HepG2 (cell line): ENCODE data around the gene ZNF513. TPM values are rescaled to one million over a fixed set of nuclear protein-coding genes. Genes with fewer than 3 reads are reported as not detected.
A peak's percentile ranks its signal among the peaks of the same experiment; 100 is the strongest.

Experiments used
- ATF7 ChIP-seq, 2 experiments: fragments of 450-650 bp in 1 of 2; sonication (generic) in 1 of 2; formaldehyde crosslinking in 1 of 2; IDR thresholded peaks; 2 replicates each; pipeline versions ENCODE4 v1.4.0 to v1.6.1; 2016 to 2020; ENCODE audit warnings: antibody characterized with exemption in 1 of 2, mild to moderate bottlenecking in 1 of 2, missing genetic modification reagents in 1 of 2
- CBX2 ChIP-seq, 2 experiments: fragments of 200-600 bp in 1 of 2; sonication (generic); formaldehyde crosslinking in 1 of 2; IDR thresholded peaks; 2 replicates each; pipeline versions ENCODE4 v1.7.0 to v1.8.1; 2018 to 2022; ENCODE audit warnings: low read depth in 2 of 2, low read length in 1 of 2, mild to moderate bottlenecking in 1 of 2, missing genetic modification reagents in 1 of 2
- DPF2 ChIP-seq: sonication (generic); formaldehyde crosslinking; IDR thresholded peaks from 2 replicates; pipeline ENCODE4 v1.4.0; 2020; ENCODE audit warnings: mild to moderate bottlenecking, low read depth, missing genetic modification reagents, borderline replicate concordance
- HNF4A ChIP-seq: sonication (generic); formaldehyde crosslinking; IDR thresholded peaks from 2 replicates; pipeline ENCODE4 v1.4.0; 2020; ENCODE audit warnings: missing genetic modification reagents
- HOXA3 ChIP-seq: sonication (generic); formaldehyde crosslinking; IDR thresholded peaks from 2 replicates; pipeline ENCODE4 v1.5.0; 2020; ENCODE audit warnings: missing genetic modification reagents
- ISL2 ChIP-seq: sonication (generic); formaldehyde crosslinking; IDR thresholded peaks from 2 replicates; pipeline ENCODE4 v1.5.0; 2020; ENCODE audit warnings: missing genetic modification reagents
- KLF11 ChIP-seq: IDR thresholded peaks from 2 replicates; pipeline ENCODE4 v1.6.1; 2016; ENCODE audit warnings: missing compliant biosample characterization
- MEIS2 ChIP-seq: sonication (generic); formaldehyde crosslinking; IDR thresholded peaks from 2 replicates; pipeline ENCODE4 v1.9.0; 2021; ENCODE audit warnings: mild to moderate bottlenecking, missing genetic modification reagents
- NFATC3 ChIP-seq: sonication (generic); formaldehyde crosslinking; IDR thresholded peaks from 2 replicates; pipeline ENCODE4 v1.5.1; 2020; ENCODE audit warnings: mild to moderate bottlenecking, missing genetic modification reagents
- REPIN1 ChIP-seq: sonication (generic); formaldehyde crosslinking; IDR thresholded peaks from 2 replicates; pipeline ENCODE4 v1.8.0; 2022; ENCODE audit warnings: missing genetic modification reagents, low read depth, mild to moderate bottlenecking, borderline replicate concordance
- SCMH1 ChIP-seq: sonication (generic); formaldehyde crosslinking; IDR thresholded peaks from 2 replicates; pipeline ENCODE4 v1.9.0; 2021; ENCODE audit warnings: missing genetic modification reagents, mild to moderate bottlenecking, borderline replicate concordance
- SMARCE1 ChIP-seq: fragments of 450-650 bp; IDR thresholded peaks from 2 replicates; pipeline ENCODE4 v1.6.1; 2017; ENCODE audit warnings: borderline replicate concordance
- SP1 ChIP-seq, 2 experiments: fragments of 450-650 bp in 1 of 2; sonication (generic) in 1 of 2; formaldehyde crosslinking in 1 of 2; IDR thresholded peaks; 2 replicates each; pipeline versions ENCODE4 v1.4.0 to v1.6.1; 2016 to 2020; ENCODE audit warnings: missing genetic modification reagents in 1 of 2
- SP2 ChIP-seq: sonication (generic); formaldehyde crosslinking; IDR thresholded peaks from 2 replicates; pipeline ENCODE4 v1.5.1; 2020; ENCODE audit warnings: mild to moderate bottlenecking, missing genetic modification reagents
- ZFP1 ChIP-seq: IDR thresholded peaks from 2 replicates; pipeline ENCODE4 v1.6.1; 2016
- ZFP36 ChIP-seq: fragments of 150-350 bp; IDR thresholded peaks from 2 replicates; pipeline ENCODE4 v1.6.1; 2018; ENCODE audit warnings: borderline replicate concordance, low read length, low read depth; ENCODE audit not compliant: partially characterized antibody
- ZMYM4 ChIP-seq: sonication (generic); formaldehyde crosslinking; IDR thresholded peaks from 2 replicates; pipeline ENCODE4 v1.8.1; 2023; ENCODE audit warnings: mild to moderate bottlenecking, missing genetic modification reagents
- ZNF136 ChIP-seq: sonication (generic); formaldehyde crosslinking; IDR thresholded peaks from 2 replicates; pipeline ENCODE4 v1.8.1; 2022; ENCODE audit warnings: low read depth, mild to moderate bottlenecking, moderate library complexity, missing genetic modification reagents
- ZNF234 ChIP-seq: sonication (generic); formaldehyde crosslinking; conservative IDR thresholded peaks from 2 replicates; pipeline ENCODE4 v1.5.1; 2020; ENCODE audit warnings: mild to moderate bottlenecking, missing genetic modification reagents
- ZNF33A ChIP-seq: sonication (generic); formaldehyde crosslinking; IDR thresholded peaks from 2 replicates; pipeline ENCODE4 v1.5.1; 2020; ENCODE audit warnings: missing genetic modification reagents, mild to moderate bottlenecking, moderate library complexity, borderline replicate concordance
- ZNF567 ChIP-seq: sonication (generic); formaldehyde crosslinking; IDR thresholded peaks from 2 replicates; pipeline ENCODE4 v1.8.1; 2023; ENCODE audit warnings: mild to moderate bottlenecking, missing genetic modification reagents, borderline replicate concordance
- ZNF615 ChIP-seq: sonication (generic); formaldehyde crosslinking; IDR thresholded peaks from 2 replicates; pipeline ENCODE4 v1.5.0; 2020; ENCODE audit warnings: mild to moderate bottlenecking, missing genetic modification reagents, borderline replicate concordance
- ZNF678 ChIP-seq: sonication (generic); formaldehyde crosslinking; IDR thresholded peaks from 2 replicates; pipeline ENCODE4 v1.4.0; 2020; ENCODE audit warnings: mild to moderate bottlenecking, missing genetic modification reagents
- ZNF768 ChIP-seq: sonication (generic); formaldehyde crosslinking; IDR thresholded peaks from 2 replicates; pipeline ENCODE4 v1.4.0; 2020; ENCODE audit warnings: missing genetic modification reagents
- polyA plus RNA-seq, 8 experiments: library from polyadenylated mRNA; depleted of rRNA in 3 of 8; stranded (reverse) in 7 of 8; unstranded in 1 of 8; fragments of >200 nt; fragmentation: Illumina TruSeq in 4 of 8; extraction: Trizol in 4 of 8; gene quantifications; 2 replicates each; pipeline versions ENCODE4 v1.2.1 to v1.2.3, GENCODE V29; 2011 to 2016; ENCODE audit warnings: low read depth in 4 of 8, missing spikeins in 1 of 8, mixed read lengths in 1 of 8; ENCODE audit not compliant: insufficient read depth in 1 of 8
- total RNA-seq, 5 experiments: library from RNA; depleted of rRNA; stranded (reverse); fragments of >200 nt; fragmentation: Illumina TruSeq; extraction: Trizol; gene quantifications; 2 replicates each; pipeline ENCODE4 v1.2.3, GENCODE V29; 2016; ENCODE audit warnings: low read depth in 1 of 5
- TF ChIP-seq, protein P1 (sequence below): sonication (generic); formaldehyde crosslinking; IDR thresholded peaks from 2 replicates; pipeline ENCODE4 v1.4.0; 2020; ENCODE audit warnings: mild to moderate bottlenecking, missing genetic modification reagents
- TF ChIP-seq, protein P2 (sequence below): sonication (generic); IDR thresholded peaks from 2 replicates; pipeline ENCODE4 v1.6.1; 2016; ENCODE audit warnings: low read depth, borderline replicate concordance
- TF ChIP-seq, protein P3 (sequence below): sonication (generic); formaldehyde crosslinking; IDR thresholded peaks from 2 replicates; pipeline ENCODE4 v1.5.1; 2020; ENCODE audit warnings: mild to moderate bottlenecking, missing genetic modification reagents, moderate library complexity

ZNF513 gene
- total and polyA plus RNA-seq, 2 of the 13 experiments (the other 11 are each of a cell fraction or from before 2014, with no cell fraction given) = 4.9 to 6.3 TPM

DNA sequence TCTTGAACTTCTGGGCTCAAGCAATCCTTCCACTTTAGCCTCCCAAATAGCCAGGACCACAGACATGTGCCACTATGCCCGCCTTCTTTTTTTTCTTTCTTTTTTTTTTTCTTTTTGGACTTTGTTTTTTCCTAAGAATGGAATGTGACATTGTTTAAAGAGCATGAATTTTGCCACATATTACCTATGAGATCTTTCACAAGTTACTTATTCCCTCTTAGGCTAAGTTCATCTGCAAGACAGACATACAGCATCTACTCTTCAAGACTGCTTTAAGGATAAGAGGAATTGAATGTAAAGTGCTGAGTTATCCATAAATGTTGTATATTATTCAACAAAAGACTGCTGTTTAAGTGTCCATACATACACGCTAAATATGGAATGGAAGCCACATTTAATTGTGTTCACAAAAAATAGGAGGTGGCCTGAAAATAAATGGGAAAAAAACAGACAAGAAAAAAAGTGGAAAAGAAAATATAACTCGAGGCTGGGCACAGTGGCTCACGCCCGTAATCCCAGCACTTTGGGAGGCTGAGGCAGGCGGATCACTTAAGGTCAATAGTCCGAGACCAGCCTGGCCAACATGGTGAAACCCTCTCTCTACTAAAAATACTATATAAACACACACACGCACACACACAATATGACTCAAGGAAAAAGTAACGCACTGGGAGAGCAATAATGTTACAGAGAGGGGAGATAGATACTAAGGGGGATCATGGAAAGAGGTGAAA lies 32.1 kb upstream of the ZNF513 start (continued):
- TF ChIP-seq SP2 (CRISPR knock-in tag) (no peak), ZFP1 (CRISPR knock-in tag) (no peak), ZFP36 (no peak), HNF4A (peak; percentile 67; the same call in 1 of the 2 replicates), NFATC3 (no peak), CBX2 (IDR thresholded peaks at IDR 0.05; ENCODE audit: low read depth, low read length) (no peak), CBX2 (CRISPR knock-in tag; IDR thresholded peaks at IDR 0.05; ENCODE audit: low read depth) (no peak), ZNF567 (CRISPR knock-in tag) (no peak), SCMH1 (CRISPR knock-in tag) (no peak), REPIN1 (CRISPR knock-in tag) (no peak), HOXA3 (CRISPR knock-in tag) (no peak), ZNF234 (CRISPR knock-in tag) (no peak), DPF2 (CRISPR knock-in tag) (no peak; the same call in 1 of the 2 replicates), ZNF615 (CRISPR knock-in tag) (no peak), ZNF136 (CRISPR knock-in tag) (peak; percentile 62; the same call in 1 of the 2 replicates), ISL2 (CRISPR knock-in tag) (no peak), ATF7 (IDR thresholded peaks at IDR 0.05) (0 out of 2 replicates have a peak, but pooled peaks have one; percentile 12), ATF7 (CRISPR knock-in tag; IDR thresholded peaks at IDR 0.05) (no peak), MEIS2 (CRISPR knock-in tag) (no peak), ZNF33A (CRISPR knock-in tag) (no peak), ZMYM4 (CRISPR knock-in tag) (no peak), ZNF678 (CRISPR knock-in tag) (no peak), SMARCE1 (no peak), KLF11 (CRISPR knock-in tag) (no peak), SP1 (IDR thresholded peaks at IDR 0.05) (no peak), SP1 (CRISPR knock-in tag; IDR thresholded peaks at IDR 0.05) (no peak), ZNF768 (no peak)
- TF ChIP-seq, protein P1, sequence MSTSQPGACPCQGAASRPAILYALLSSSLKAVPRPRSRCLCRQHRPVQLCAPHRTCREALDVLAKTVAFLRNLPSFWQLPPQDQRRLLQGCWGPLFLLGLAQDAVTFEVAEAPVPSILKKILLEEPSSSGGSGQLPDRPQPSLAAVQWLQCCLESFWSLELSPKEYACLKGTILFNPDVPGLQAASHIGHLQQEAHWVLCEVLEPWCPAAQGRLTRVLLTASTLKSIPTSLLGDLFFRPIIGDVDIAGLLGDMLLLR (CRISPR knock-in tag) = no peak
- TF ChIP-seq, protein P2, sequence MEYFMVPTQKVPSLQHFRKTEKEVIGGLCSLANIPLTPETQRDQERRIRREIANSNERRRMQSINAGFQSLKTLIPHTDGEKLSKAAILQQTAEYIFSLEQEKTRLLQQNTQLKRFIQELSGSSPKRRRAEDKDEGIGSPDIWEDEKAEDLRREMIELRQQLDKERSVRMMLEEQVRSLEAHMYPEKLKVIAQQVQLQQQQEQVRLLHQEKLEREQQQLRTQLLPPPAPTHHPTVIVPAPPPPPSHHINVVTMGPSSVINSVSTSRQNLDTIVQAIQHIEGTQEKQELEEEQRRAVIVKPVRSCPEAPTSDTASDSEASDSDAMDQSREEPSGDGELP = no peak
- TF ChIP-seq, protein P3, sequence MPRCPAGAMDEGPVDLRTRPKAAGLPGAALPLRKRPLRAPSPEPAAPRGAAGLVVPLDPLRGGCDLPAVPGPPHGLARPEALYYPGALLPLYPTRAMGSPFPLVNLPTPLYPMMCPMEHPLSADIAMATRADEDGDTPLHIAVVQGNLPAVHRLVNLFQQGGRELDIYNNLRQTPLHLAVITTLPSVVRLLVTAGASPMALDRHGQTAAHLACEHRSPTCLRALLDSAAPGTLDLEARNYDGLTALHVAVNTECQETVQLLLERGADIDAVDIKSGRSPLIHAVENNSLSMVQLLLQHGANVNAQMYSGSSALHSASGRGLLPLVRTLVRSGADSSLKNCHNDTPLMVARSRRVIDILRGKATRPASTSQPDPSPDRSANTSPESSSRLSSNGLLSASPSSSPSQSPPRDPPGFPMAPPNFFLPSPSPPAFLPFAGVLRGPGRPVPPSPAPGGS = no peak
